ENCODE measurements around the gene FAM111B. TPM values are rescaled to one million over a fixed set of nuclear protein-coding genes. Genes with fewer than 3 reads are reported as not detected.

Gene FAM111B
- total and polyA plus RNA-seq, 2 of the 4 experiments (the other 2 are of a cell fraction), result 3.2 to 9.3 TPM

DNA sequence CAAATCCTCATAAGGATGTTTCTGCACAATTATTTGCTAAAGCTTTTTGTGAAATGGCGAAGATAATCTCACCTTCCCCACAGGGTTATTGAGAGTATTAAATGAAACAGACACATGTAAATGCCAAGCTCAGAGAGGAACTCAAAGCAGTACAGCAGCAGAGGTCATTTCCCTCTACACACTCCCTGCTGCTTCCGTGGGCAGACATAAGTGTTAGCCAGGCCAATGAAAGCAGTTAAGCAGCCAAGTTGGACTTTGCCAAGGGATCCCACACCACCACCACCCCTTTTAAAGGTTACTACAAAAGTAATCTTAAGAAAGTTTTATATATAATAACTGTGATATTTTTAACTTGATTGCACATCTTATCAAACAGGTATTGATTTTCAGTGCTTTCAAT is 31.6 kb downstream of the FAM111B start:
- CTCF ChIA-PET, result no interaction called here
- Histone ChIP-seq H3K4me2 (ENCODE audit: low read depth, low read length) (no peak overlapping the region), H3K14ac (replicated peaks; ENCODE audit: low read depth, low read length) (no peak overlapping the region), H2BK20ac (ENCODE audit: low read depth, low read length) (no peak overlapping the region), H3K4me3 (ENCODE audit: insufficient read depth, low read depth, low read length) (no peak overlapping the region), H3K18ac (ENCODE audit: low read depth, low read length) (no peak overlapping the region), H3K23ac (ENCODE audit: low read depth, low read length) (no peak overlapping the region), H2AK5ac (ENCODE audit: low read depth, low read length) (no peak overlapping the region), H2BK120ac (ENCODE audit: low read depth, low read length) (no peak overlapping the region), H2AFZ (replicated peaks; ENCODE audit: low read length, poor library complexity) (no peak overlapping the region), H4K91ac (ENCODE audit: insufficient read depth, low read depth, low read length) (no peak overlapping the region), H3K9ac (ENCODE audit: low read depth, low read length) (no peak overlapping the region), H3K27ac (ENCODE audit: insufficient read depth, low read length) (no peak overlapping the region), H3K9me1 (ENCODE audit: insufficient read depth, low read length) (no peaks in the 10 kb centered on the region), H3K56ac (ENCODE audit: extremely low read depth, insufficient read depth, low read length) (no peak overlapping the region), H2AK9ac (replicated peaks; ENCODE audit: low read depth, low read length, poor library complexity) (no peak overlapping the region), H3K9me3 (ENCODE audit: control insufficient read depth, insufficient read depth, low read length) (no peaks in the 10 kb centered on the region), H3K27me3 (ENCODE audit: control insufficient read depth, insufficient read depth, low read length) (no peaks in the 10 kb centered on the region), H3K79me1 (ENCODE audit: low read depth in 1 of 2, low read length in 2 of 2) (peaks cover 0 to 8% of the 10 kb centered on the region in 2 experiments; a peak in 2 of 4 replicates), H3K4me1 (ENCODE audit: control insufficient read depth, insufficient read depth, low read length) (no peaks in the 10 kb centered on the region), H3K36me3 (ENCODE audit: control insufficient read depth, insufficient read depth, low read length) (peaks cover 4% of the 10 kb centered on the region), H4K8ac (ENCODE audit: low read depth in 2 of 2, low read length in 2 of 2) (no peak overlapping the region), H2BK5ac (ENCODE audit: low read depth, low read length, poor library complexity, severe bottlenecking) (no peak overlapping the region), H4K5ac (ENCODE audit: low read depth, low read length) (no peak overlapping the region), H3K4ac (ENCODE audit: low read depth, low read length) (no peak overlapping the region), H4K20me1 (ENCODE audit: insufficient read depth, low read length) (no peaks in the 10 kb centered on the region), H2BK15ac (ENCODE audit: low read depth, low read length) (no peak overlapping the region)
- ATAC-seq (ENCODE audit: low read depth), result no peak
- WGBS, 2 experiments (ENCODE audit: extremely low coverage in 2 of 2, insufficient read length in 1 of 2), result 80% methylated on average over 1 of the region's 2 CpGs; no CpG with 5 or more reads in 1 of the 2 experiments
- in situ Hi-C loops (cut with MboI; ENCODE audit: low sequenced_read_pairs), result loop anchor here (5.0 kb wide), 1 partner anchor 81 kb away; no protein-coding TSS in a partner anchor
- intact Hi-C loops (cut with micrococcal nuclease), result loop anchor here (5.0 kb wide), 1 partner anchor 486 kb away; no protein-coding TSS in a partner anchor
- DNase-seq, result no peak
- dilution Hi-C loops (cut with HindIII; ENCODE audit: low sequenced_read_pairs, unreplicated experiment), result no loop called here
- no peak for TF ChIP-seq FOS (IDR thresholded peaks at IDR 0.05; ENCODE audit: low read depth, low read length)
- no peak for TF ChIP-seq NFE2L2 (IDR thresholded peaks at IDR 0.05; ENCODE audit: low read depth, low read length)
- TF ChIP-seq CHD1 (IDR thresholded peaks at IDR 0.05; ENCODE audit: low read depth, low read length), result no peak
- TF ChIP-seq, protein P1, sequence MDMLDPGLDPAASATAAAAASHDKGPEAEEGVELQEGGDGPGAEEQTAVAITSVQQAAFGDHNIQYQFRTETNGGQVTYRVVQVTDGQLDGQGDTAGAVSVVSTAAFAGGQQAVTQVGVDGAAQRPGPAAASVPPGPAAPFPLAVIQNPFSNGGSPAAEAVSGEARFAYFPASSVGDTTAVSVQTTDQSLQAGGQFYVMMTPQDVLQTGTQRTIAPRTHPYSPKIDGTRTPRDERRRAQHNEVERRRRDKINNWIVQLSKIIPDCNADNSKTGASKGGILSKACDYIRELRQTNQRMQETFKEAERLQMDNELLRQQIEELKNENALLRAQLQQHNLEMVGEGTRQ (IDR thresholded peaks at IDR 0.05; ENCODE audit: low read depth, low read length), result no peak
- no peak for TF ChIP-seq POLR2A (IDR thresholded peaks at IDR 0.05; ENCODE audit: low read depth, low read length)
- no peak for TF ChIP-seq RCOR1 (IDR thresholded peaks at IDR 0.05; ENCODE audit: insufficient replicate concordance, low read length)
- TF ChIP-seq MXI1 (IDR thresholded peaks at IDR 0.05; ENCODE audit: borderline replicate concordance, low read depth, low read length), result no peak
- no peak for TF ChIP-seq SMC3 (IDR thresholded peaks at IDR 0.05; ENCODE audit: low read depth, low read length)
- TF ChIP-seq CEBPB (IDR thresholded peaks at IDR 0.05; ENCODE audit: low read depth, low read length), result no peak
- TF ChIP-seq RFX5 (IDR thresholded peaks at IDR 0.05; ENCODE audit: low read depth, low read length), result no peak
- TF ChIP-seq, protein P2, sequence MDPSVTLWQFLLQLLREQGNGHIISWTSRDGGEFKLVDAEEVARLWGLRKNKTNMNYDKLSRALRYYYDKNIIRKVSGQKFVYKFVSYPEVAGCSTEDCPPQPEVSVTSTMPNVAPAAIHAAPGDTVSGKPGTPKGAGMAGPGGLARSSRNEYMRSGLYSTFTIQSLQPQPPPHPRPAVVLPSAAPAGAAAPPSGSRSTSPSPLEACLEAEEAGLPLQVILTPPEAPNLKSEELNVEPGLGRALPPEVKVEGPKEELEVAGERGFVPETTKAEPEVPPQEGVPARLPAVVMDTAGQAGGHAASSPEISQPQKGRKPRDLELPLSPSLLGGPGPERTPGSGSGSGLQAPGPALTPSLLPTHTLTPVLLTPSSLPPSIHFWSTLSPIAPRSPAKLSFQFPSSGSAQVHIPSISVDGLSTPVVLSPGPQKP (IDR thresholded peaks at IDR 0.05; ENCODE audit: borderline replicate concordance, low read depth, low read length), result no peak
- no peak for TF ChIP-seq MAFK (IDR thresholded peaks at IDR 0.05; ENCODE audit: low read depth, low read length)
- no peak for TF ChIP-seq BHLHE40 (IDR thresholded peaks at IDR 0.05; ENCODE audit: low read depth, low read length)
- no peak for TF ChIP-seq RAD21 (IDR thresholded peaks at IDR 0.05; ENCODE audit: low read length)
- no peak for TF ChIP-seq MAZ (IDR thresholded peaks at IDR 0.05; ENCODE audit: borderline replicate concordance, low read depth, low read length)
- TF ChIP-seq, protein P3, sequence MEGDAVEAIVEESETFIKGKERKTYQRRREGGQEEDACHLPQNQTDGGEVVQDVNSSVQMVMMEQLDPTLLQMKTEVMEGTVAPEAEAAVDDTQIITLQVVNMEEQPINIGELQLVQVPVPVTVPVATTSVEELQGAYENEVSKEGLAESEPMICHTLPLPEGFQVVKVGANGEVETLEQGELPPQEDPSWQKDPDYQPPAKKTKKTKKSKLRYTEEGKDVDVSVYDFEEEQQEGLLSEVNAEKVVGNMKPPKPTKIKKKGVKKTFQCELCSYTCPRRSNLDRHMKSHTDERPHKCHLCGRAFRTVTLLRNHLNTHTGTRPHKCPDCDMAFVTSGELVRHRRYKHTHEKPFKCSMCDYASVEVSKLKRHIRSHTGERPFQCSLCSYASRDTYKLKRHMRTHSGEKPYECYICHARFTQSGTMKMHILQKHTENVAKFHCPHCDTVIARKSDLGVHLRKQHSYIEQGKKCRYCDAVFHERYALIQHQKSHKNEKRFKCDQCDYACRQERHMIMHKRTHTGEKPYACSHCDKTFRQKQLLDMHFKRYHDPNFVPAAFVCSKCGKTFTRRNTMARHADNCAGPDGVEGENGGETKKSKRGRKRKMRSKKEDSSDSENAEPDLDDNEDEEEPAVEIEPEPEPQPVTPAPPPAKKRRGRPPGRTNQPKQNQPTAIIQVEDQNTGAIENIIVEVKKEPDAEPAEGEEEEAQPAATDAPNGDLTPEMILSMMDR (conservative IDR thresholded peaks at IDR 0.05; ENCODE audit: low read depth, low read length), result no peak
- POLR2A ChIA-PET (ENCODE audit: unreplicated experiment), result no interaction called here
- BruUV-seq (replicated peaks), result no TSS peak
